Germinal center (tissue), 1 donor: Measurements from ENCODE around the gene NMBR.
"Not testable (repeated sequence)": the region's sequence is repeated elsewhere in the genome, so short reads cannot be mapped to it uniquely, and the experiment has no call there.

Experiments used
- DNase-seq: peaks from one replicate; pipeline ENCODE4 v3.0.0; 2012; ENCODE audit warnings: mixed read lengths, low spot score

NMBR gene

GRCh38 chr6:142058551-142059290 lies 88.2 kb downstream of the NMBR start:
- no peak for DNase-seq

DNA sequence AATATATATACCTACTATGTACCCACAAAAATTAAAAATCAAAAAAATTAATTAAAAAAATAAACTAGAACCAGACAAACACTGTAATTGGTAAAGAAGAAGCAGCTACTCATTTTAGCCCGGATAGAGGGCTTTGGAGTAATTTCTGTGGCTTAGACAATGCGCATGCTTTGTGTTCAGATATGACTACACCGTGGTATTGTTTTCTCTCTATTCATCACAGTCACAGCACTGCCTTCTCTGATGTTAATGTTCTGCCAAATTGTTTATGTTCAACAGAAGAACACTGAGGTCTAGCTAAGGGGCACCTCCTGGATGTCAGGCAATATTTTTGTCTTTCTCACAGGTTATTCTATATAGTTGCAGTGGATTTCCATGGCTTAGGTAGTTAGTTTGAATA lies 91.7 kb downstream of the NMBR start:
- no peak for DNase-seq

- DNase-seq: no peak
These were observed 95.5 kb downstream of the NMBR start for GRCh38 chr6:142051404-142051803.

DNA sequence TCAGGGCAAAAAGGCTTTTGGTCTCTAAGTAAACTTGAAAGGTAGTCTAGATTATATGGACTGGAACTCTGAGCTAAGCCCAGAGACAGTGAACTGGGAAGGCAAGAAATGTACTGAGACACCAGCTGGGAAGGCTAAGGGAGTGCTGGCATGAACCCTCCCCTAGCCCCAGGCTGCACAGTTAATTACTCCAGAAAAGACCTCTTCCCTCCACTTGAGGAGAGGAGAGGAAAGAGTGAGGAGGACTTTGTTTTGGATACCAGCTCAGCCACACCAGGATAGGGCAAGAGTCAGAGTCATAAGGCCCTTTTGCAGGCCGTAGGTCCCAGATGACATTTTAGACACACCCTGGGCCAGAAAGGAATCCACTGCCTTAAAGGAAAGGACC lies 98.3 kb downstream of the NMBR start:
- no peak for DNase-seq

GRCh38 chr6:142047934-142048592 lies 98.9 kb downstream of the NMBR start:
- DNase-seq: no peak

DNA sequence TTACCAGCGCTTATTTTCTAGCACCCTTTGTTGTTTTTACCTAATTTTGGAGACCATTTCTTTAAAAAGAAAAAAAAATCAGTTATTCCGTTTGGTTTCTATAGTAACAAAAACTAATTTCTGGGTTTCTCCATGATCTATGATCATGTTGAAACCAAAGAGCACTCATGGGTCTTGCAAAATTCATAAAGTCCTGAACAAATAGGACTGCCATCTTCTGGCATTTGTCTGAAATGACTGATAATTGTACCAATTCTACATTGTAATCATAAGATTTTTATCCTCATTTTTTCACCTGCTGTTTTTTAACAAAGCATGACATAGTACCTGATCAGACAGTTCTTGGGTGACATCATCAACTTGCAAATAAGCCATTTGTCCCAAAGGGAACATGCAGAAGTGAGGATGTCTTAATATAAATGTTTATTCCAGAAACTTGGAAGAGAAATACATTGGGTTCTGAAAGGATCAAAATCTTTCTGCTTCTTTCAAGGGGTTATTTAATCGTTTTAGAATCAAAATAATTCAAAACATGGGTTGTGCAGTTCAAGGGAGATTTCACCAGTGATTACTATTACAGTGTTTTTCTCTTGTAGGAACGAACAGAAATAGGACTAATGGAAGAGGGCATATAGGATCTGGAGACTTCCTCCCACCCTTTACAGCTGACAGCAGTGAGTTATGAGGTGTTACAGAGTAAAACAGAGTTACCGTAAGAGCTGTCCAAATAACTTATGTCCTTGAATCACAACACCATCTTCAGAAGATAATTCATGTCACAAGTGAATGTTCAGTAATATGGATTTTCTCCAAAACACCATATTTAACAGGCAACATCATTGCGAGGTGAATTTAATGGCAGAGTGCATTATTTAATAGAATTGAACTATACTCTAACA lies 101.3 kb downstream of the NMBR start:
- no peak for DNase-seq

GRCh38 chr6:142035890-142036289 lies 111.0 kb downstream of the NMBR start:
- no peak for DNase-seq

DNA sequence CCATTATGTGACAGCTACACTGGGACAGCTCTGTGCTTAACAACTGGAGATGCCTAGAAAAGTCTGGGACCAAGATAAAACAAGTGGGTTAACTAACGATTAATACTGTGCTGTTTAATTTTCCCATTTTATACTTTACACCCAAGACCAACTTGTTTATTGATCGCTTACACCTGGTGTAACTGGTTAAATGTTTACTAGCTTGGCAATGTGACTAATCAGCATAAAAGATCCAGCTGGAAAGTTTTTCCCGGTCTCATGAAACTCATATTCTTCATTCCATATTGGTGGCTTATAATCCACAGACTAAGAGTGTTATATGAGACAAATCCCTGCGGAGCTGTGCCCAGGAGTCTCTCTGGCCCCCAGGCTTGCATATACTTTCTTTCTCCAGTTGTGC lies 115.9 kb downstream of the NMBR start:
- no peak for DNase-seq

- DNase-seq: no peak
These were observed 116.8 kb downstream of the NMBR start for GRCh38 chr6:142030115-142030619.

- DNase-seq: no peak
These were observed 118.4 kb downstream of the NMBR start for GRCh38 chr6:142028527-142028926.

- not testable (repeated sequence) for DNase-seq
These were observed 119.1 kb downstream of the NMBR start for GRCh38 chr6:142027804-142028203.

GRCh38 chr6:142027074-142027473 lies 119.8 kb downstream of the NMBR start:
- DNase-seq: no peak

- DNase-seq: no peak
These were observed 120.5 kb downstream of the NMBR start for GRCh38 chr6:142026471-142026870.
